AG09309 (cell line): ENCODE measurements around the gene PDZRN4.

ENCODE experiments used
- DNase-seq: peaks from one replicate; pipeline ENCODE4 v3.0.0-alpha.2; 2010; ENCODE audit warnings: low read depth
- H3K4me3 ChIP-seq: 2 replicates; pipeline ENCODE4 v1.5.1; 2011; ENCODE audit warnings: mild to moderate bottlenecking, low read depth, low read length, moderate library complexity; ENCODE audit not compliant: control insufficient read depth
- CTCF ChIP-seq: IDR thresholded peaks from 2 replicates; pipeline ENCODE4 v1.5.1; 2011; ENCODE audit warnings: mild to moderate bottlenecking, low read depth, low read length, inconsistent platforms; ENCODE audit not compliant: insufficient read depth, control insufficient read depth; ENCODE audit errors: missing control alignments

The PDZRN4 gene

GRCh38 chr12:41362510-41362909, 174.4 kb downstream of the PDZRN4 start:
- no peak overlapping the region for H3K4me3 ChIP-seq
- no peak for DNase-seq
- no peak for TF ChIP-seq CTCF

GRCh38 chr12:41362931-41363330, 174.8 kb downstream of the PDZRN4 start:
- DNase-seq, result no peak
- TF ChIP-seq CTCF, result no peak
- no peak overlapping the region for H3K4me3 ChIP-seq

- no peak for DNase-seq
- H3K4me3 ChIP-seq, result no peak overlapping the region
- no peak for TF ChIP-seq CTCF
These were observed 176.1 kb downstream of the PDZRN4 start for GRCh38 chr12:41364211-41364610.

GRCh38 chr12:41365653-41366171, 177.6 kb downstream of the PDZRN4 start:
- no peak for DNase-seq
- no peak for TF ChIP-seq CTCF
- no peak overlapping the region for H3K4me3 ChIP-seq

- TF ChIP-seq CTCF, result no peak
- no peak for DNase-seq
- H3K4me3 ChIP-seq, result no peak overlapping the region
These were observed 179.7 kb downstream of the PDZRN4 start for GRCh38 chr12:41367726-41368405.

GRCh38 chr12:41380878-41381277, 192.8 kb downstream of the PDZRN4 start:
- TF ChIP-seq CTCF, result no peak
- no peak overlapping the region for H3K4me3 ChIP-seq
- DNase-seq, result no peak
